ENCODE measurements around the gene BPI. TPM values are rescaled to one million over a fixed set of nuclear protein-coding genes. Genes with fewer than 3 reads are reported as not detected.

The BPI gene
- total RNA-seq, 1 experiment from 2014 or later = not detected

DNA sequence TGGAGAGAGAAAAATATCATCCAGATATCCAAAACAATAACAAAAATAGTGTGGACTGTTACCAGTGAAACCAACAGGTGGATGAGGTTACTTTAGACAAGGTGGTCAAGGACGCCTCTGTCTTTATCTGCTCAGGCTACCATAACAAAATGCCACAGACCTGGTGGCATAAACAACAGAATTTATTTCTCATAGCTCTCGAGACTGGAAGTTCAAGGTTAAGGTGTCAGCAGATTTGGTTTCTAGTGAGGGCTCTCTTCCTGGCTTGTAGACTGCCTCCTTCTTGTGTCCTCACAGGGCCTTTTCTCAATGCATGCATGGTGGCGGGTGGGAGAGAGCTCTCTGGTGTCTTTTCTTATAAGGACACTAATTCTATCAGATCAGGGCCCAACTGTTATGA, 21.2 kb downstream of the BPI start:
- H2AFZ ChIP-seq (ENCODE audit: low read length) = no peak overlapping the region
- no peak overlapping the region for H3K56ac ChIP-seq (ENCODE audit: insufficient read length, low read depth, low read length)
- H3K14ac ChIP-seq (ENCODE audit: insufficient read depth, low read length) = no peak overlapping the region
- no peak overlapping the region for H3K23ac ChIP-seq (ENCODE audit: insufficient read length, low read depth, low read length)
- no peak overlapping the region for H2BK20ac ChIP-seq (ENCODE audit: low read depth, low read length, poor library complexity, severe bottlenecking)
- H4K20me1 ChIP-seq (ENCODE audit: control insufficient read depth, insufficient read depth, insufficient read length) = no peaks in the 10 kb centered on the region
- H3K27ac ChIP-seq (ENCODE audit: insufficient read length, low read depth, low read length) = no peak overlapping the region
- WGBS (ENCODE audit: extremely low coverage, insufficient read length, low lambda C conversion rate) = no CpG with 5 or more reads among the region's 3 CpGs
- H3K4me1 Mint-ChIP-seq = peaks cover 0 to 6% of the 10 kb centered on the region in 2 experiments; a peak in 2 of 4 replicates
- H2BK5ac ChIP-seq (ENCODE audit: insufficient read length, low read length) = no peak overlapping the region
- H3K4me2 ChIP-seq (ENCODE audit: insufficient read depth, insufficient read length, low read length) = no peak overlapping the region
- H3K18ac ChIP-seq (ENCODE audit: insufficient read length, low read depth, low read length) = no peak overlapping the region
- no peaks in the 10 kb centered on the region for H3K9me3 ChIP-seq (ENCODE audit: control insufficient read depth, low read depth, low read length)
- no peaks in the 10 kb centered on the region; the same call in 1 of the 2 replicates for H3K79me2 ChIP-seq (ENCODE audit: insufficient read depth, low read length)
- TF ChIP-seq, protein P1, sequence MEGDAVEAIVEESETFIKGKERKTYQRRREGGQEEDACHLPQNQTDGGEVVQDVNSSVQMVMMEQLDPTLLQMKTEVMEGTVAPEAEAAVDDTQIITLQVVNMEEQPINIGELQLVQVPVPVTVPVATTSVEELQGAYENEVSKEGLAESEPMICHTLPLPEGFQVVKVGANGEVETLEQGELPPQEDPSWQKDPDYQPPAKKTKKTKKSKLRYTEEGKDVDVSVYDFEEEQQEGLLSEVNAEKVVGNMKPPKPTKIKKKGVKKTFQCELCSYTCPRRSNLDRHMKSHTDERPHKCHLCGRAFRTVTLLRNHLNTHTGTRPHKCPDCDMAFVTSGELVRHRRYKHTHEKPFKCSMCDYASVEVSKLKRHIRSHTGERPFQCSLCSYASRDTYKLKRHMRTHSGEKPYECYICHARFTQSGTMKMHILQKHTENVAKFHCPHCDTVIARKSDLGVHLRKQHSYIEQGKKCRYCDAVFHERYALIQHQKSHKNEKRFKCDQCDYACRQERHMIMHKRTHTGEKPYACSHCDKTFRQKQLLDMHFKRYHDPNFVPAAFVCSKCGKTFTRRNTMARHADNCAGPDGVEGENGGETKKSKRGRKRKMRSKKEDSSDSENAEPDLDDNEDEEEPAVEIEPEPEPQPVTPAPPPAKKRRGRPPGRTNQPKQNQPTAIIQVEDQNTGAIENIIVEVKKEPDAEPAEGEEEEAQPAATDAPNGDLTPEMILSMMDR (conservative IDR thresholded peaks at IDR 0.05) = no peak
- H3K27ac Mint-ChIP-seq = no peak overlapping the region
- H4K5ac ChIP-seq (ENCODE audit: insufficient read length, low read depth, low read length) = no peak overlapping the region
- no peak overlapping the region for H2BK15ac ChIP-seq (ENCODE audit: low read depth, low read length)
- H3K4me3 Mint-ChIP-seq = no peak overlapping the region
- H3T11ph ChIP-seq (ENCODE audit: low read length) = no peak overlapping the region
- H3K36me3 Mint-ChIP-seq (ENCODE audit: insufficient read depth in 1 of 3, low read depth in 3 of 3) = no peaks in the 10 kb centered on the region
- H3K4me1 ChIP-seq (ENCODE audit: insufficient read depth, low read length) = no peaks in the 10 kb centered on the region
- no peaks in the 10 kb centered on the region for H3K23me2 ChIP-seq (ENCODE audit: insufficient read length, low read depth, low read length, poor library complexity, severe bottlenecking)
- H3K27me3 ChIP-seq (ENCODE audit: insufficient read depth, low read length) = no peaks in the 10 kb centered on the region
- no peak overlapping the region for H3K4ac ChIP-seq (ENCODE audit: low read depth, low read length)
- no peak overlapping the region for H3K9ac ChIP-seq (ENCODE audit: extremely low read depth, insufficient read length, low read length)
- no peak overlapping the region for H4K8ac ChIP-seq (replicated peaks; ENCODE audit: insufficient read length, low read depth, low read length)
- H3K79me1 ChIP-seq (ENCODE audit: insufficient read depth, low read depth, low read length, poor library complexity, severe bottlenecking) = no peaks in the 10 kb centered on the region
- no peak overlapping the region for H2AK5ac ChIP-seq (ENCODE audit: insufficient read length, low read length)
- H3K27me3 Mint-ChIP-seq (ENCODE audit: low read depth) = peaks cover 13% of the 10 kb centered on the region
- no peaks in the 10 kb centered on the region for H3K9me3 Mint-ChIP-seq
- no peak overlapping the region for H2BK12ac ChIP-seq (ENCODE audit: insufficient read length, low read depth, low read length)
- DNase-seq = no peak
- H2BK120ac ChIP-seq (ENCODE audit: low read depth, low read length, poor library complexity, severe bottlenecking) = no peak overlapping the region
- H4K91ac ChIP-seq (ENCODE audit: insufficient read length, low read depth, low read length) = no peak overlapping the region
